Esophagus squamous epithelium (tissue), 5 donors: Measurements from ENCODE around the gene CDC14B. TPM values are rescaled to one million over a fixed set of nuclear protein-coding genes. Genes with fewer than 3 reads are reported as not detected.

Experiments
- DNase-seq: peaks from one replicate; lab custom pipeline; 2025; lab: John Stamatoyannopoulos, UW
- H3K27ac ChIP-seq, 4 donors: fragments of 200-600 bp; sonication (generic); one replicate each; pipeline ENCODE4 v1.5.1; 2016 to 2019; ENCODE audit warnings: mild to moderate bottlenecking in 1 of 4
- H3K27me3 ChIP-seq, 4 donors: fragments of 200-600 bp; sonication (generic); 1 replicate in 3 of 4; 2 replicates in 1 of 4; pipeline versions ENCODE4 v1.5.1 to v1.6.0; 2017 to 2021; ENCODE audit warnings: antibody characterized with exemption in 1 of 4
- H3K36me3 ChIP-seq, 3 donors: fragments of 200-600 bp; sonication (generic); one replicate each; pipeline ENCODE4 v1.5.1; 2016 to 2019
- H3K4me1 ChIP-seq, 3 donors: fragments of 200-600 bp; sonication (generic); one replicate each; pipeline ENCODE4 v1.5.1; 2017 to 2019
- H3K4me3 ChIP-seq, 4 donors: fragments of 200-600 bp; sonication (generic); 1 replicate in 3 of 4; 2 replicates in 1 of 4; pipeline ENCODE4 v1.5.1; 2016 to 2019; ENCODE audit warnings: mild to moderate bottlenecking in 2 of 4, moderate library complexity in 1 of 4
- H3K9me3 ChIP-seq, 3 donors: fragments of 200-600 bp; sonication (generic); one replicate each; pipeline ENCODE4 v1.5.1; 2016 to 2019
- POLR2A ChIP-seq, 4 donors: fragments of 450-650 bp; IDR thresholded peaks; one replicate each; pipeline ENCODE4 v1.6.1; 2017; ENCODE audit warnings: antibody characterized with exemption in 4 of 4, mild to moderate bottlenecking in 4 of 4, moderate library complexity in 3 of 4
- WGBS, 2 donors: methylation state at CpG; one replicate each; pipeline ENCODE4 v1.1.5; 2018; 5-methylcytosine and 5-hydroxymethylcytosine counted together
- intact Hi-C: fragments of 100-400 bp; cut with DNase I; formaldehyde crosslinking; loops from one replicate; pipeline ENCODE4 v1.15.0; 2022
- total RNA-seq, 4 donors: library from RNA; depleted of rRNA; stranded (reverse); fragments of >200 nt; gene quantifications; one replicate each; pipeline ENCODE4 v1.1.0, GENCODE V29; 2016
- TF ChIP-seq, protein P1 (sequence below), 6 experiments: fragments of 450-650 bp in 4 of 6; fragments of 200-600 bp in 2 of 6; sonication (generic) in 2 of 6; IDR thresholded peaks; one replicate each; pipeline ENCODE4 v1.5.1; 2016 to 2019; ENCODE audit warnings: antibody characterized with exemption in 6 of 6, mild to moderate bottlenecking in 4 of 6, moderate library complexity in 4 of 6
- donor health status: DM: yes; HTN: yes; CAD: no.

The CDC14B gene
- total RNA-seq, 4 donors from 2014 or later, result 2.7 to 14.8 (median 9.1) TPM

DNA sequence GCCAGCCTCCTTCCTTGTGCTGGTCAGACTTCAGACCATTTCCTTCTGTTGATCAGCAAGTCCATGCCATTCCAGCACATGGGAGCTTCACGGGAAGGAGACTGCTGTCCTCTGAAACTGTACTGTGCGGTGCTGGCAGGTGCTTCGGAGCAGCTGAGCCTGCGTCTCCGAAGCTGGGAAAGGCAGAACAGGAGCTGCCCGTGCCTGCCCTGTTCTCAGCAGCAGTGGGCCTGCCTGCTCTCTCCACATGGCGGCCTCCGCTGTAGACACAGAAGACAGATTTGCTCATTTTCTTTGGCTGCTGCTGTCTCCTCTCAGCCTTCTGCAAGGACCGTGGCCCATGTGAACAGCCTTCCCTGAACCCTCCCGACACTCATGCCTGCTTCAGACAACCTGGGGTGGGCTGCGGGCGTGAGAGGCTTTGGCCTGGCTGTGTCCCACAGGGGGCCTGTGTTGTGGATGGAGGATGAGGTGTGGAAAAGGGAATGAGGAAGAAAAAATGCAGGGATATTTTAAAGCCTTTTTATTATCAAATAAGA is 126.6 kb downstream of the CDC14B start:
- 79 to 89% methylated on average over 7 to 9 of the region's 12 CpGs for WGBS, 2 donors
- H3K36me3 ChIP-seq, result peaks cover 0 to 50% (median 0%) of the 10 kb centered on the region in 3 donors
- no peaks in the 10 kb centered on the region for H3K27me3 ChIP-seq

DNA sequence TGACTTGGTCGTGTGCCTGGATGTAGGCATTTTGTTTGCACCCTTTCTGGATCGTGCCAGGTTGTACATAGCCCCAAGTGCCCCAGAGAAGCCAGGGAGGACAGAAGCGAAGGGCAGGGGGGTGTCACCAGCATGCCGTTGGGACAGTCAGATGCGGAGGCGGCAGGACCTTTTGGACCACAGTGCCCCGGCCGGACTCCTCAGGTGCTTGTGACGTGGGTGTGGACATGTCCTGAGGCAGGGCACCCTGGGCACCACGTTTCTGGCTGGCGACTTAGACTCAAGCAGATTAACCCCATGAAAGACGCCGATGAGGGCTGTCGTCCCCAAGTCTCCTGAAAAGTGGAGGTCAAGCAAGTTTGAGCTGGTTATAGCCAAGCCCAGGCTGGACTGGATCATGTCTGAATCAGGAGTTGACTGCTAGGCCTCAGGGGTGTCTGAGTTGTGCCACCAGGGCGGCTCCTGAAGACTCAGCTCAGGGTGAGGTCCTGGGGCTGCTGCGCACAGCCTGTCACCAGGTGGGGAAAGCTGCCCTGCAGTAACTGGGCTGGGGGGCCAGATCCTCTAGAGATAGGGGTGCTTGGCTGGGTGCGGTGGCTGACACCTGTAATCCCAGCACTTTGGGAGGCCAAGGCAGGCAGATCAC is 127.6 kb downstream of the CDC14B start:
- Histone ChIP-seq H3K4me3 (no peak overlapping the region), H3K36me3 (peaks cover 0 to 54% (median 0%) of the 10 kb centered on the region in 3 donors), H3K27me3 (no peaks in the 10 kb centered on the region), H3K4me1 (peaks cover 0 to 20% (median 8%) of the 10 kb centered on the region in 3 donors), H3K27ac (peak overlapping the region in 1 of 4 donors; percentile 21), H3K9me3 (no peaks in the 10 kb centered on the region)
- WGBS, 2 donors, result 40 to 60% methylated on average over 1 to 2 of the region's 17 CpGs
- no peak for TF ChIP-seq POLR2A (IDR thresholded peaks at IDR 0.05)
- TF ChIP-seq, protein P1, sequence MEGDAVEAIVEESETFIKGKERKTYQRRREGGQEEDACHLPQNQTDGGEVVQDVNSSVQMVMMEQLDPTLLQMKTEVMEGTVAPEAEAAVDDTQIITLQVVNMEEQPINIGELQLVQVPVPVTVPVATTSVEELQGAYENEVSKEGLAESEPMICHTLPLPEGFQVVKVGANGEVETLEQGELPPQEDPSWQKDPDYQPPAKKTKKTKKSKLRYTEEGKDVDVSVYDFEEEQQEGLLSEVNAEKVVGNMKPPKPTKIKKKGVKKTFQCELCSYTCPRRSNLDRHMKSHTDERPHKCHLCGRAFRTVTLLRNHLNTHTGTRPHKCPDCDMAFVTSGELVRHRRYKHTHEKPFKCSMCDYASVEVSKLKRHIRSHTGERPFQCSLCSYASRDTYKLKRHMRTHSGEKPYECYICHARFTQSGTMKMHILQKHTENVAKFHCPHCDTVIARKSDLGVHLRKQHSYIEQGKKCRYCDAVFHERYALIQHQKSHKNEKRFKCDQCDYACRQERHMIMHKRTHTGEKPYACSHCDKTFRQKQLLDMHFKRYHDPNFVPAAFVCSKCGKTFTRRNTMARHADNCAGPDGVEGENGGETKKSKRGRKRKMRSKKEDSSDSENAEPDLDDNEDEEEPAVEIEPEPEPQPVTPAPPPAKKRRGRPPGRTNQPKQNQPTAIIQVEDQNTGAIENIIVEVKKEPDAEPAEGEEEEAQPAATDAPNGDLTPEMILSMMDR (IDR thresholded peaks at IDR 0.05), result no peak
- intact Hi-C loops, result no loop called here
- DNase-seq, result no peak

More for the DNA sequence above, 126.6 kb downstream of the CDC14B start:
- intact Hi-C loops, result no loop called here
- Histone ChIP-seq H3K4me1 (peaks cover 0 to 9% (median 0%) of the 10 kb centered on the region in 3 donors), H3K9me3 (no peaks in the 10 kb centered on the region), H3K4me3 (no peak overlapping the region), H3K27ac (no peak overlapping the region)
- DNase-seq, result no peak
- TF ChIP-seq, protein P1 (IDR thresholded peaks at IDR 0.05), result no peak
- no peak for TF ChIP-seq POLR2A (IDR thresholded peaks at IDR 0.05)

DNA sequence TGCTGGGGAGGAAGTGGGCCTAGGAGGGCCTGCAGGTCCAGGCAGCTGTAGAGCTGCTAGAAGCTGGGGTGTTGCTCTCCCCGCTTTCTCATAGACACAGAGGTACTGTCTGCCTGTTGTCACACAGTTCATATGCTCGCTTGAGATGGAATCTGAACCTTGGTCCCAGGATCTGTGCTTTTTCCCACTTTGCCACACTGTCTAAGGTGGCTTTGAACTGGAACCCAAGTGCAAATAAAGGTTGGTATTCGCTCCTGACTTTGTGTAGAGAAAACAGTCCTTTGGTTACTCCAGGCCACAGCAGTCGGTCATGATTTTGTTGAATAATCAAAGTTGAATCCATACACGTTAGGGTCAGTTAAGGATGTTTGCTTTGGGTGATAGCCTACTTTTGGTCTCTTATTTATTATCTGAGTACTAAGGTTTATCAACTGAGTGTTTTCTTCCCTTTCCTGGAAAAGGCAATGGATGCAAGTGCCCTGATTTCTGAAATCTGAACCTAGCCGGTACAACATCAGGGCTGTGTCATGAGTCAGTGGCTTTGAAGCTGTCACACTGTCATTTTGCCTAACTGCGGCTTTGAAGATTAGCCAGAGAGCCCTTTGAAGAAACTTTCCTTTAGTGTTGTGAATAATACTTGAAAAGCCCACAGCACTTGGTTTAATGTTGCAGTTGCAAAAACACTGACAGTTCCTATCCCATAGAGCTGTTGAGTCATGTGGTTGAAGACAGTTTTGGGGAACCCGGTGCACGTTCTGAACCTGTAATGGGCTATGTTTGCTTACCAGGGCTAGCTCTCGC is 128.4 kb downstream of the CDC14B start:
- WGBS, 2 donors, result 73 to 80% methylated on average over 6 to 7 of the region's 10 CpGs

DNA sequence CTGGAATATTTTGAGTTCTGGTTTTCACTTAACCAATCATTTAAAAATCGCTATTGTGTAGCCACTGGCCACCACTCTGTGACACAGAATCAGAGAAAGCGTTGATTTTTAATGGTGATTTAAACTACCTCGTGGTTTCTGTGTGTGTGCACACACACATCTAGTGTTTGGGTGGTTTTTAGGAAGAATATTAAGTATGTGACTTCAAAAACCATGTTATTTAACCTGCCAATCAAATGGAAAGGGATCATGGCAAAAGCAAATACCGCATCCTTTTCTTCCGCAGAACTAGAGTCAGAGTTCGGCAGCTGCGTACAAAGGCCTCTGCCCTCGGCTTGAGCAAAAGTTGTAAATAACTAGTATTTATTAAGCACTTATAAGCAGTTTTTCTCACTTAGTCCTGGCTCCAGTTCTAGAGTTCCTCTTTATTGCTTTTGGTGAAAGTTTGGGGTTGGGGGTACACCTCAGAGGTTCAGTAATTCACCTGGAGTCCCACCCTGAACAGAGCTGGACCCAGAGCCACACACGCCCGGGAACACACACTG is 129.0 kb downstream of the CDC14B start:
- TF ChIP-seq, protein P1 (IDR thresholded peaks at IDR 0.05), result no peak
- 82 to 90% methylated on average over 8 to 10 of the region's 10 CpGs for WGBS, 2 donors
- Histone ChIP-seq H3K4me1 (peaks cover 0 to 34% (median 22%) of the 10 kb centered on the region in 3 donors), H3K4me3 (no peak overlapping the region), H3K9me3 (no peaks in the 10 kb centered on the region), H3K27ac (no peak overlapping the region), H3K27me3 (no peaks in the 10 kb centered on the region), H3K36me3 (peaks cover 0 to 51% (median 0%) of the 10 kb centered on the region in 3 donors)
- intact Hi-C loops, result no loop called here
- no peak for DNase-seq

More for the DNA sequence above, 128.4 kb downstream of the CDC14B start:
- Histone ChIP-seq H3K27me3 (no peaks in the 10 kb centered on the region), H3K27ac (peak overlapping the region in 1 of 4 donors; percentile 21), H3K9me3 (no peaks in the 10 kb centered on the region), H3K4me3 (no peak overlapping the region), H3K4me1 (peaks cover 0 to 27% (median 15%) of the 10 kb centered on the region in 3 donors), H3K36me3 (peaks cover 0 to 54% (median 0%) of the 10 kb centered on the region in 3 donors)
- intact Hi-C loops, result no loop called here
- no peak for TF ChIP-seq POLR2A (IDR thresholded peaks at IDR 0.05)
- TF ChIP-seq, protein P1 (IDR thresholded peaks at IDR 0.05), result no peak
- no peak for DNase-seq
